ENCODE results near the gene NRG4. TPM values are rescaled to one million over a fixed set of nuclear protein-coding genes. Genes with fewer than 3 reads are reported as not detected.

Gene NRG4
- total RNA-seq, 2 donors from 2014 or later, result 0.51 to 0.95 TPM

DNA sequence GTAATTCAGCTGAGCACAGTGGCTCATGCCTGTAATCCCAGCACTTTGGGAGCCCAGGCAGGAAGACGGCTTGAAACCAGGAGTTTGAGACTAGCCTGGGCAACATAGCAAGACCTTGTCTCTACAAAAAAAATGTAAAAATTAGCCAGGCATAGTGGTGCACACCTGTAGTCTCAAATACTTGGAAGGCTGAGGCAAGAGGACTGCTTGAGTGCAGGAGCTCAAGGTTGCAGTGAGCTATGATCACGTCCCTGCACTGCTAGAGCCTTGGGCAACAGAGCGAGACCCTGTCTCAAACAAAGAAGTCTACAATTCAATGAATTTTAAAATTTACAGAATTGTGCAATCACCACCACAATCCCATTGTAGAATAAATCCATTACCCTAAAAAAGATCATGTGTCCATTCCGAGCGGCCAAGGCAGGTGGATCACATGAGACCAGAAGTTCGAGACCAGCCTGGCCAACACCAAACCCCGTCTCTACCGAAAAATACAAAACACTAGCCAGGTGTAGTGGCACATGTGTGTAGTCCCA is 63.4 kb downstream of the NRG4 start:
- no peaks in the 10 kb centered on the region for H3K36me3 Mint-ChIP-seq (ENCODE audit: low read depth)
- Histone ChIP-seq H3K36me3 (ENCODE audit: control insufficient read depth, insufficient read depth, low read length) (no peaks in the 10 kb centered on the region), H3K9ac (ENCODE audit: extremely low read depth, low read length, poor library complexity, severe bottlenecking) (no peak overlapping the region), H3K27ac (ENCODE audit: low read depth, low read length) (no peak overlapping the region), H3K4me1 (ENCODE audit: control insufficient read depth, insufficient read depth, low read length) (no peaks in the 10 kb centered on the region), H3K27me3 (ENCODE audit: control insufficient read depth, insufficient read depth, low read length, poor library complexity, severe bottlenecking) (no peaks in the 10 kb centered on the region), H3K9me3 (ENCODE audit: control insufficient read depth, low read length) (no peaks in the 10 kb centered on the region), H3K4me3 (ENCODE audit: low read length) (no peak overlapping the region)
- no peak overlapping the region for H3K4me3 Mint-ChIP-seq
- no peak for TF ChIP-seq CTCF (conservative IDR thresholded peaks at IDR 0.05)
- peaks cover 9% of the 10 kb centered on the region for H3K9me3 Mint-ChIP-seq
- 67 to 81% methylated on average over 4 to 8 of the region's 8 CpGs for WGBS, 2 experiments (ENCODE audit: insufficient coverage in 1 of 2, insufficient read length in 1 of 2)
- no peaks in the 10 kb centered on the region for H3K27me3 Mint-ChIP-seq (ENCODE audit: insufficient read depth)
- H3K27ac Mint-ChIP-seq, result no peak overlapping the region
- H3K4me1 Mint-ChIP-seq, result peaks cover under 1% of the 10 kb centered on the region
- DNase-seq, result no peak

GRCh38 chr15:75947092-75947491 is 65.1 kb downstream of the NRG4 start:
- Histone ChIP-seq H3K36me3 (ENCODE audit: control insufficient read depth, insufficient read depth, low read length) (no peaks in the 10 kb centered on the region), H3K9me3 (ENCODE audit: control insufficient read depth, low read length) (no peaks in the 10 kb centered on the region), H3K4me1 (ENCODE audit: control insufficient read depth, insufficient read depth, low read length) (no peaks in the 10 kb centered on the region), H3K27ac (ENCODE audit: low read depth, low read length) (no peak overlapping the region), H3K9ac (ENCODE audit: extremely low read depth, low read length, poor library complexity, severe bottlenecking) (no peak overlapping the region), H3K4me3 (ENCODE audit: low read length) (no peak overlapping the region), H3K27me3 (ENCODE audit: control insufficient read depth, insufficient read depth, low read length, poor library complexity, severe bottlenecking) (no peaks in the 10 kb centered on the region)
- Mint-ChIP-seq H3K4me1 (peaks cover 5% of the 10 kb centered on the region), H3K27ac (no peak overlapping the region), H3K36me3 (ENCODE audit: low read depth) (no peaks in the 10 kb centered on the region), H3K9me3 (peaks cover 9% of the 10 kb centered on the region), H3K4me3 (no peak overlapping the region), H3K27me3 (ENCODE audit: insufficient read depth) (no peaks in the 10 kb centered on the region)
- TF ChIP-seq CTCF (conservative IDR thresholded peaks at IDR 0.05), result no peak
- 100% methylated on average over 1 of the region's 1 CpG; no CpG with 5 or more reads in 1 of the 2 experiments for WGBS, 2 experiments (ENCODE audit: insufficient coverage in 1 of 2, insufficient read length in 1 of 2)
- DNase-seq, result no peak

DNA sequence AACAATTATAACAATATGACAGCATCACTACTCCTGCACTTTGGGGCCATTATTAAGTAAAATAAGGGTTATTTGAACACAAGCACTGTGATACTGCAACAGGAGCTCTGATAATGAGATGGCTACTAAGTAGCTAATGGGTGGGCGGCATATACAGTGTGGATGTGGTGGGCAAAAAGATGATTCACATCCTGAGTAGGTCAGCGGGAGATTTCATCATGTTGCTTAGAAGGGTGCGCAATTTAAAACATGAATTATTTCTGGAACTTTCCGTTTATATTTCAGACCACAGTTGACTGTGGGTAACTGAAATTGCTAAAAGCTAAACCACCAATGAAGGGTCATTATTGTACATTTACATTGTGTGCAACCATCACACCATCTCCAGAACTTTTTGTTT is 66.3 kb downstream of the NRG4 start:
- Mint-ChIP-seq H3K27ac (no peak overlapping the region), H3K27me3 (ENCODE audit: insufficient read depth) (no peaks in the 10 kb centered on the region), H3K4me3 (no peak overlapping the region), H3K9me3 (peaks cover 9% of the 10 kb centered on the region), H3K36me3 (ENCODE audit: low read depth) (no peaks in the 10 kb centered on the region), H3K4me1 (peaks cover 5% of the 10 kb centered on the region)
- H3K9ac ChIP-seq (ENCODE audit: extremely low read depth, low read length, poor library complexity, severe bottlenecking), result no peak overlapping the region
- no peaks in the 10 kb centered on the region for H3K27me3 ChIP-seq (ENCODE audit: control insufficient read depth, insufficient read depth, low read length, poor library complexity, severe bottlenecking)
- 88 to 100% methylated on average over 4 of the region's 4 CpGs for WGBS, 2 experiments (ENCODE audit: insufficient coverage in 1 of 2, insufficient read length in 1 of 2)
- H3K36me3 ChIP-seq (ENCODE audit: control insufficient read depth, insufficient read depth, low read length), result no peaks in the 10 kb centered on the region
- peaks cover 4% of the 10 kb centered on the region for H3K9me3 ChIP-seq (ENCODE audit: control insufficient read depth, low read length)
- H3K4me3 ChIP-seq (ENCODE audit: low read length), result no peak overlapping the region
- no peak overlapping the region for H3K27ac ChIP-seq (ENCODE audit: low read depth, low read length)
- no peaks in the 10 kb centered on the region for H3K4me1 ChIP-seq (ENCODE audit: control insufficient read depth, insufficient read depth, low read length)
- TF ChIP-seq CTCF (conservative IDR thresholded peaks at IDR 0.05), result no peak
- no peak for DNase-seq

Data from endodermal cell (in vitro differentiated cells).